ENCODE results near the gene GIGYF1.
A peak's percentile ranks its signal among the peaks of the same experiment; 100 is the strongest.

GIGYF1 gene

DNA sequence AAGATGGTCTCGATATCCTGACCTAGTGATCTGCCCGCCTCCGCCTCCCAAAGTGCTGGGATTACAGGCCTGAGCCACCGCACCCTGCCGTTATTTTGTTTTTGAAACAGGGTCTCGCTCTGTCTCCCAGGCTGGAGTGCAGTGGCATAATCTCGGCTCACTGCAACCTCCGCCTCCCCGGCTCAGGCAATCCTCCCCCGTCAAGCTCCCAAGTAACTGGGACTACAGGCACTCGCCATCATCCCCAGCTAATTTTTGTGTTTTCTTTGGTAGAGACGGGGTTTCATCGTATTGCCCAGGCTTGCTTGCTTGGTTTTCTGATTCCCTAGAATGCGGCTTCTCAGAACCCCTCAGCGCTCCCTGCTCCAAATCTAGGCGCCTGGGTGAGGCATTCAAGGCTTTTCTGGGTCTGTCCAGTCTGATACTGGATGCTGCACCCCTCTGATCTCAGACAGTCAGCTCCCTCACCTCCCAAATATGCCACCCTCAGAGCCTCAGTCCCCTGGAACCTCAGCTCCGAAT lies 54.0 kb downstream of the GIGYF1 start:
- H3K27me3 ChIP-seq (ENCODE audit: control insufficient read depth in 5 of 5, insufficient read depth in 4 of 5, low read length in 5 of 5), result peaks cover 8 to 22% (median 18%) of the 10 kb centered on the region in 5 donors
- no peaks in the 10 kb centered on the region for H3K4me1 ChIP-seq (ENCODE audit: control insufficient read depth in 5 of 5, insufficient read depth in 5 of 5, low read length in 5 of 5)
- no peak overlapping the region for H3K27ac ChIP-seq (ENCODE audit: low read depth, low read length)
- no peak overlapping the region for H3K4me3 ChIP-seq (ENCODE audit: low read depth in 1 of 5, low read length in 5 of 5)
- no peak overlapping the region for H3K9ac ChIP-seq (ENCODE audit: low read length in 5 of 5)
- H3K36me3 ChIP-seq (ENCODE audit: control insufficient read depth in 5 of 5, insufficient read depth in 5 of 5, low read length in 5 of 5), result no peaks in the 10 kb centered on the region
- no peaks in the 10 kb centered on the region for H3K9me3 ChIP-seq (ENCODE audit: control insufficient read depth in 5 of 5, low read length in 5 of 5)

DNA sequence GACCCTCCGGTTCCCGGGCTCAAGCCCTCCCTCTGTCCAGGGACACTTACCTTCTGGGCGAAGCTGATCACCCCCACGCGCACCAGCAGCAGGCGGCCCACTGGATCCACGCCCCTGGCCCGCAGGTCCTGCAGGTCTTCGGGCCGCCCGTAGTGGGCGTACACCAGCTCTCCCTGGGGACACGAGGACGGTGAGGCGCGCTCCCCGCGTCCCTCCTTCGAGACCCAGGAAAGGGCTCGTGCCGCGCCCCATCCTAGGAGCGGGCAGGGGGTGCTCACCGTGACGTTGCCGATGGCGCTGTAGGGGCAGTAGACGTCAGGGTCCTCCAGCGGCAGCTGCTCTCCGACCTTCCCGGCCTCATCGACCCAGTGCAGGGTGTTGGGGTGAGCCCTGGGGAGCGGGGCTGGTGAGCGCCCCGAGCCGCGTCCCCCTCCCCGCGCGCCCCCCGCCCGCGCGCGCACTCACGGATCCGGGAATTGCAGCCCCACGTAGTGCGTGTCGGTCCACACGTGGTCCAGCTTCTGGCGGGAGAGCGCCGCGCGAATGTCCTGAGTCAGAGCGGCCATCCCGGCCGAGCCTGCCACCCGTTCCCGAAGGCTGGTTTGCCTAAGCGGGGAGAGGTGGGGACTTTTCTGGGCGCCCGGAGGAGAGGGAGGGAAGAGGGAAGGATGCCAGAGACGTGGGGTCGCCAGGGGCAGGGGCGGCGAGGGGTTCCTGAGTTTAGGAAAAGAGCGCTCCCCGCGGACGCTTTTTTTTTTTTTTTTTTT lies 60.9 kb downstream of the GIGYF1 start:
- H3K4me1 ChIP-seq (ENCODE audit: control insufficient read depth in 5 of 5, insufficient read depth in 5 of 5, low read length in 5 of 5), result peaks cover 0 to 12% (median 8%) of the 10 kb centered on the region in 5 donors
- peak overlapping the region in 4 of 5 donors; percentile 39 to 64 (median 50) for H3K4me3 ChIP-seq (ENCODE audit: low read depth in 1 of 5, low read length in 5 of 5)
- H3K27me3 ChIP-seq (ENCODE audit: control insufficient read depth in 5 of 5, insufficient read depth in 4 of 5, low read length in 5 of 5), result peaks cover 6 to 21% (median 11%) of the 10 kb centered on the region in 5 donors
- peak overlapping the region in 2 of 5 donors; percentile 56 to 68 for H3K9ac ChIP-seq (ENCODE audit: low read length in 5 of 5)
- no peaks in the 10 kb centered on the region for H3K36me3 ChIP-seq (ENCODE audit: control insufficient read depth in 5 of 5, insufficient read depth in 5 of 5, low read length in 5 of 5)
- no peaks in the 10 kb centered on the region for H3K9me3 ChIP-seq (ENCODE audit: control insufficient read depth in 5 of 5, low read length in 5 of 5)
- H3K27ac ChIP-seq (ENCODE audit: low read depth, low read length), result no peak overlapping the region

DNA sequence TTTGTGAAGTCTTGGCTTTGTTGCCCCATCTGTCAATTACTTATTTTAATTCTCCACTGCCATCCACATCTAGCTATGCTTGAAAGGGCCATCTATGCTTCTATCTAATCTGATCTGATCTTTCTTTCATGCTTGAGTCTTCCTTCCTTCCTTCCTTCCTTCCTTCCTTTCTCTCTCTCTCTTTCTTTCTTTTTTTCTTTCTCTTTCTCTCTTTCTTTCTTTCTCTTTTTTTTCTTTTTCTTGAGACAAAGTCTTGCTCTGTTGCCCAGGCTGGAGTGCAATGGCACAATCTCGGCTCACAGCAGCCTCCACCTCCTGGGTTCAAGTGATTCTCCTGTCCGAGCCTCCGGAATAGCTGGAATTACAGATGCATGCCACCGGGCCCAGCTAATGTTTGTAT lies 64.0 kb downstream of the GIGYF1 start:
- Histone ChIP-seq H3K27ac (ENCODE audit: low read depth, low read length) (no peak overlapping the region), H3K4me1 (ENCODE audit: control insufficient read depth in 5 of 5, insufficient read depth in 5 of 5, low read length in 5 of 5) (peaks cover 0 to 22% (median 16%) of the 10 kb centered on the region in 5 donors), H3K27me3 (ENCODE audit: control insufficient read depth in 5 of 5, insufficient read depth in 4 of 5, low read length in 5 of 5) (peaks cover 12 to 27% (median 20%) of the 10 kb centered on the region in 5 donors), H3K36me3 (ENCODE audit: control insufficient read depth in 5 of 5, insufficient read depth in 5 of 5, low read length in 5 of 5) (no peaks in the 10 kb centered on the region), H3K9ac (ENCODE audit: low read length in 5 of 5) (no peak overlapping the region), H3K4me3 (ENCODE audit: low read depth in 1 of 5, low read length in 5 of 5) (no peak overlapping the region), H3K9me3 (ENCODE audit: control insufficient read depth in 5 of 5, low read length in 5 of 5) (no peaks in the 10 kb centered on the region)
